NT2/D1 (cell line): Measurements from ENCODE around the gene SLC23A3.

Source experiments
- DNase-seq: peaks from one replicate; pipeline ENCODE4 v3.0.0-alpha.2; 2011; ENCODE audit warnings: low read depth, low spot score
- H3K27me3 ChIP-seq: 2 replicates; pipeline ENCODE4 v1.6.0; 2011; ENCODE audit warnings: mild to moderate bottlenecking; ENCODE audit not compliant: insufficient read length, insufficient read depth
- H3K36me3 ChIP-seq: 2 replicates; pipeline ENCODE4 v1.6.1; 2011; ENCODE audit warnings: mild to moderate bottlenecking, low read length, mixed read lengths; ENCODE audit not compliant: insufficient read depth, insufficient read length
- H3K4me1 ChIP-seq: 2 replicates; pipeline ENCODE4 v1.5.1; 2011; ENCODE audit not compliant: insufficient read depth, insufficient read length
- H3K4me3 ChIP-seq: 2 replicates; pipeline ENCODE4 v1.5.1; 2011; ENCODE audit warnings: low read depth; ENCODE audit not compliant: insufficient read length
- H3K9ac ChIP-seq: 2 replicates; pipeline ENCODE4 v1.6.0; 2011; ENCODE audit warnings: low read depth; ENCODE audit not compliant: insufficient read length
- H3K9me3 ChIP-seq: 2 replicates; pipeline ENCODE4 v1.5.1; 2011; ENCODE audit warnings: mild to moderate bottlenecking, low read length; ENCODE audit not compliant: insufficient read depth
- SUZ12 ChIP-seq: IDR thresholded peaks from 2 replicates; pipeline ENCODE4 v1.6.1; 2011; ENCODE audit not compliant: insufficient read length, insufficient read depth; ENCODE audit errors: extremely low read depth
- YY1 ChIP-seq: IDR thresholded peaks from 2 replicates; pipeline ENCODE4 v1.6.1; 2011; ENCODE audit not compliant: insufficient read length, insufficient read depth
- ZNF274 ChIP-seq: IDR thresholded peaks from 2 replicates; pipeline ENCODE4 v1.6.1; 2011; ENCODE audit warnings: mild to moderate bottlenecking, low read depth, low read length

Gene SLC23A3

DNA sequence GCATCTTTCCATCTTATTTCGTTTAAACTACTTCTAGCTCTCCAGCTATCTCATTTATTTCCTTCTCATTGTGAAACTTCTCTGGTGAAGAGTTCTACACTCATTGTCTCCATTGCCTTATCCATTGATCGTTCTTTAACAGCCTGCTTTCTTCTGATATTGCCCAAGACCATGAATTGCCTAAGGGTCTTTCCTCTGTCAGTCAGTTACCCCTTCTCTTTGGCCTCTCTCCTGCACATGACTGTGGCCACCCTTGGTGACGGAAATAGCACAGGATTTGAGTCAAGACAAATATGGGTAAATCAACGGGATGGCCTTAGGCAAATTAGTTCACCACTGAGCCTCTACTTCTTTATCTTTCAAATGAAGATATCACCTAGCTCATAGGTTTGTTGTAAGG lies 35.9 kb downstream of the SLC23A3 start:
- no peaks in the 10 kb centered on the region for H3K36me3 ChIP-seq

DNA sequence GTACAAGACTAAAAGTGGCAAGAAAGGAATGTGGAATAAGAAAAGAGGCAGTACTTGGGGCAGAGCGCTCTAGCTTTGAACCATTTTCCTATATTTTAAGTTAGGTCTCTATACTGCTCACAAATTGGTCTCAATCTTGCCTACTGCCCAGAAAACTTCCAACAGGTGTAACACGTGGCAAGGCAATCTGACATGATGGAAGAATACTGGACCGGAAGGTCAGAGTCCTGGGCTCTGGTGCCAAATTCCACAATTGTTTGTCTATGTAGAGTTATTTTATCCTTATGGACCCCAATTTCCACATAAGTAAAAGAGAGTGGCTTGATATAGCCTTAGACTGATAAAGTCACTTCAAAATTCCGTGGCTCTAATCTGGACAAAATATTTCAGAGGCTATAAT lies 38.1 kb downstream of the SLC23A3 start:
- H3K4me3 ChIP-seq, result no peak overlapping the region
- H3K9ac ChIP-seq, result no peak overlapping the region
- no peaks in the 10 kb centered on the region for H3K27me3 ChIP-seq
- no peak for TF ChIP-seq SUZ12
- no peaks in the 10 kb centered on the region for H3K4me1 ChIP-seq
- no peaks in the 10 kb centered on the region for H3K36me3 ChIP-seq
- no peaks in the 10 kb centered on the region for H3K9me3 ChIP-seq
- DNase-seq, result no peak

More for the DNA sequence above, 35.9 kb downstream of the SLC23A3 start:
- Histone ChIP-seq H3K9ac (no peak overlapping the region), H3K27me3 (no peaks in the 10 kb centered on the region), H3K4me1 (no peaks in the 10 kb centered on the region), H3K4me3 (no peak overlapping the region), H3K9me3 (no peaks in the 10 kb centered on the region)
- DNase-seq, result no peak
- no peak for TF ChIP-seq SUZ12
- no peak for TF ChIP-seq ZNF274
- no peak for TF ChIP-seq YY1

DNA sequence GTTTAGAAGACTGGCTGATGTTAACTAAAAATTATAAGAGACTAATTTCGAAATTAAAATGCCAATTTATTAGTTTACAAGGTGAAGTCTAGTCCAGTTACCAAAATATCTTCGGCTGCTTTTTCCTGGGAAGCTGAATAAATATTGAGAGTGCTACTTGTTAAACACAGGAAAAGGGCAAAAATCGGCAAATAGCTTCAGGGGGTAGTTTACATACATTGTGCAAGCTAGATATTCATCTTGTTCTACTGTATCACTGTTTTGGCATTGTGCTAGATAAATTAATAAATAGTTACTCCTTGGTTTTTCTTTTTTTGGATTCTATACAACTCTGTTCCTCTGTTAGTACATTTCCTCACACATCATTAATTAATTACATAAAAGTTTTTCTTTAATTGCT lies 38.5 kb downstream of the SLC23A3 start:
- H3K9me3 ChIP-seq, result no peaks in the 10 kb centered on the region
- H3K36me3 ChIP-seq, result no peaks in the 10 kb centered on the region
- no peak for DNase-seq
- H3K4me3 ChIP-seq, result no peak overlapping the region
- H3K4me1 ChIP-seq, result no peaks in the 10 kb centered on the region
- TF ChIP-seq ZNF274, result no peak
- no peak for TF ChIP-seq YY1
- no peak for TF ChIP-seq SUZ12
- no peaks in the 10 kb centered on the region for H3K27me3 ChIP-seq
- no peak overlapping the region for H3K9ac ChIP-seq

DNA sequence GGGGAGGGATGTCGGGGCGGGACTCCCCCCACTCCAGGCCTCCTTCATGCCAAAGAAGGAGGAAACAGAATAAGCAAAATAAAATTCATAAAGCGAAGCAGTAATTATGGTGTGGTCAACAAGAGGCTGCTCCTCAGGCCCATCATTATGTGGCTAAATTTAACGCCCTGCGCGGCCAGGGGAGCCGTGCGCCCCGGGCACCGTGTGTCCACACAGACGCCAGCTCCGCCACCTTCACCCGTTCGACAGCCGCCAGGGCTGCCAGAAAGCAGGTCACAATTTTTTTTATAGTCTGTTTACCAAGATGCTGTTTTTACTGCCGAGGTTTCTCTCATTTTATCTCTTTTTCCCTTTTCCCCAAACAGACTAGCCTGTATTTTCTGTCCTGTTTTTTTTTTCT lies 40.2 kb downstream of the SLC23A3 start:
- TF ChIP-seq SUZ12 (no peak), YY1 (no peak), ZNF274 (no peak)
- Histone ChIP-seq H3K36me3 (no peaks in the 10 kb centered on the region), H3K9me3 (no peaks in the 10 kb centered on the region), H3K4me3 (no peak overlapping the region), H3K9ac (no peak overlapping the region), H3K27me3 (no peaks in the 10 kb centered on the region), H3K4me1 (no peaks in the 10 kb centered on the region)
- DNase-seq, result no peak

DNA sequence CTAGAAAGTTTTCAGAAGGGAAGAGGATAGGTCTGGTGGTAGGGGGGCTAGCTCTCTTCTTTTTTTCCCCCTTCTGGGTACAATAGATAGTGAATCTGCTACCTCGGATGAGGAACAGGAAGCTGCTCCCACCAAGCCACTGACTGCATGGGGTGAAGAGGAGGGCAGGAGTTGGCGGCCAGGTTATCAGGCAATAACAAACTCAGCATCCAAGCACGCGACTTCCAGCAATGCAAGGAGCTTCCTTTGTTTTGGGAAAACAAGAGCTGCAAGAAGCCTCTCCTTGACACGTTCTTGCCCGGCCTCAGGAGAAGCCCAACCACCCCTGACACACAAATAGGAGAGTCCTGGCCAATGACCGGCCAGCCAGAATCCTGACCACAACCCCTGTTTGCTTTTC lies 41.4 kb downstream of the SLC23A3 start:
- H3K9me3 ChIP-seq, result no peaks in the 10 kb centered on the region
- no peak for DNase-seq
- H3K4me1 ChIP-seq, result no peaks in the 10 kb centered on the region
- no peaks in the 10 kb centered on the region for H3K36me3 ChIP-seq
- no peaks in the 10 kb centered on the region for H3K27me3 ChIP-seq
- no peak overlapping the region for H3K4me3 ChIP-seq
- no peak overlapping the region for H3K9ac ChIP-seq
- TF ChIP-seq SUZ12 (no peak), YY1 (no peak), ZNF274 (no peak)

DNA sequence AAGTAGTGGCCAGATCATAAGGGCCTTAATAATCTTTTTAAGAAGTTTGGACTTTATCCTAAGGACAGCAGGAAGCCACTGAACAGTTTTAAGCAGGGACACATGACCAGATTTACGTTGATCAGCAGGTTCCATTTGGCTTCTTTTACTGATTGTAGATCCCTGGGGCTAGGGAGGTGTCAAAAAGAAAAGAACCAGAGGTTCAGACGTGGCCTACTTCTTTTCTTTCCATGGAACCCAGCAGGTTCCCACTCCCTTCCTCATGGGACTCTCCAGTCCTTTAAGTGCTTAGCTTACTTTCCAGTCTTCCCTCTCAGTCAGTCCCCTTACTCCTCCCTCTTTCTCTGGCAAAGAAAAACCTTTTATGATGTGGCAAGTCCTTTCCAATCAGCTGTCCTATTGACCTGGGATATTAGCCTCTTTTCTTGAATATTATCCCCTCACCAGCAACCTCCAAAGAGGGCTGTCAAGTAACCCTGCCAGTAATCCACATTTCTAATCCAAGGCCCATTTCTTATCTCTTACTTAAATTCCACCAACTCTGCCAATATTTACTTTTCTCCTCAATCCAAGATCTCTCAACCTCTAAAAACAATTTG lies 42.7 kb downstream of the SLC23A3 start:
- Histone ChIP-seq H3K4me3 (no peak overlapping the region), H3K4me1 (no peaks in the 10 kb centered on the region), H3K27me3 (no peaks in the 10 kb centered on the region), H3K9ac (no peak overlapping the region), H3K9me3 (no peaks in the 10 kb centered on the region), H3K36me3 (no peaks in the 10 kb centered on the region)
- TF ChIP-seq SUZ12 (no peak), YY1 (no peak), ZNF274 (no peak)
- DNase-seq, result no peak

DNA sequence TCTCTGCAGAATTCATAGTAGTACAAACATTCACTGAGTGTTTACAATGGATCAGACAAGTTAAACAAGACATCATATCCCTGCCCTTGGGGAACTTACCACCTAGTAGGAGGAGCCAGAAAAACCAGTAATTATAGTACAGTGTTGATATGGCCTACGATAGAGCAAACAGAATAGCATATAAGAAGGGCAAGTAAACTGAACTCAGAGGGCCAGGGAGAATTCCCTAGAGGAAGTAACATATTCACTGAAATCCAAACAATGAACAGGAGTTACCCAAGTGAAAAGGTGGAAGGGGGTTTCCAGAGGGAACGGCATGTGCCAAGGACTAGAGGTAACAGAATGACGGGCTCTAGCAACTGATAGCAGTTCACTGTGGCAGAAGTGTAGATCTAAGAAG lies 43.3 kb downstream of the SLC23A3 start:
- TF ChIP-seq YY1 (no peak), SUZ12 (no peak)
- no peaks in the 10 kb centered on the region for H3K4me1 ChIP-seq

DNA sequence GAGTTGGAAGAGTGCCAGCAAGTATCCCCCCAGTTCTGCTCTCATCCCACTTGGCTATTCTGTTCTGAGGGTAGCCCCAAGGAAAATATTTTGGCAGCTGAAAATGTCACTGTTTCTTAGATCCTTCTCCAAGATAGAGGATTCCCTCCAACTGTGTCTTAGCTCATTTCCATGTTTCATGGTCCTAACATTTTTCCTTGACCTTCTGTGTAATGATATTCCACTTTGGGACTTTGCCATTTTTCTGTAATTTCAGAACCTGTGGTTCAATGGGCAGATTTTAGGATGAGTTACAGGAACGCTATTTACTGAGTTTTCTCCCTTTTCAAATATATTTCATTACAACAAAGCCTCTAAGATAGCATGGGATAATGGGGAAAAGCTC lies 44.0 kb downstream of the SLC23A3 start:
- H3K4me3 ChIP-seq, result no peak overlapping the region
- no peaks in the 10 kb centered on the region for H3K36me3 ChIP-seq
- H3K9me3 ChIP-seq, result no peaks in the 10 kb centered on the region
- no peaks in the 10 kb centered on the region for H3K4me1 ChIP-seq
- H3K27me3 ChIP-seq, result no peaks in the 10 kb centered on the region
- no peak overlapping the region for H3K9ac ChIP-seq
- DNase-seq, result no peak
- TF ChIP-seq SUZ12, result no peak
- TF ChIP-seq ZNF274, result no peak

More for the DNA sequence above, 43.3 kb downstream of the SLC23A3 start:
- no peaks in the 10 kb centered on the region for H3K9me3 ChIP-seq
- no peaks in the 10 kb centered on the region for H3K36me3 ChIP-seq
- H3K27me3 ChIP-seq, result no peaks in the 10 kb centered on the region
- DNase-seq, result no peak
- no peak overlapping the region for H3K9ac ChIP-seq
- no peak overlapping the region for H3K4me3 ChIP-seq
